ENCODE results near the gene GDAP2.
A peak's percentile ranks its signal among the peaks of the same experiment; 100 is the strongest.
"Not testable (repeated sequence)": the region's sequence is repeated elsewhere in the genome, so short reads cannot be mapped to it uniquely, and the experiment has no call there.

Gene GDAP2

GRCh38 chr1:117899801-117900200, 29.6 kb downstream of the GDAP2 start:
- no peak for DNase-seq (ENCODE audit: low spot score)

DNA sequence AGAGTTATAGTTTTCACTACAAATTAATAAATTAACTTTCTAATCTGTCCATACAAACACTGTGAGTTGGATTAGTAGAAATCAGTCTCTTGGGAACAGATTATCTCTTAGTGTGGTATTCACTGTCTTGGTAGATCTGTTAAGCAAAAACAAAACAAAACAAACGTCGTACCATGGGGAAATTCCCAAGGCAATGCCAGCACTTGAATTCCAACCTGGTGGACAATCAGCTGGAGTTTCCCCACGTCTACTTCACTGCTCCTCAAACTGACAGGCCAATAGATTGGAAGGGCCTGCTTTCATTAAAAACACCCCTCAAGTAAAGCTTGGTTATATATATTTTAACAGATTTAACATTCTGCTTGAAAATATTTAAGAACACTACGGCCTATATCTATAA, 31.9 kb downstream of the GDAP2 start:
- DNase-seq (ENCODE audit: low spot score): no peak

DNA sequence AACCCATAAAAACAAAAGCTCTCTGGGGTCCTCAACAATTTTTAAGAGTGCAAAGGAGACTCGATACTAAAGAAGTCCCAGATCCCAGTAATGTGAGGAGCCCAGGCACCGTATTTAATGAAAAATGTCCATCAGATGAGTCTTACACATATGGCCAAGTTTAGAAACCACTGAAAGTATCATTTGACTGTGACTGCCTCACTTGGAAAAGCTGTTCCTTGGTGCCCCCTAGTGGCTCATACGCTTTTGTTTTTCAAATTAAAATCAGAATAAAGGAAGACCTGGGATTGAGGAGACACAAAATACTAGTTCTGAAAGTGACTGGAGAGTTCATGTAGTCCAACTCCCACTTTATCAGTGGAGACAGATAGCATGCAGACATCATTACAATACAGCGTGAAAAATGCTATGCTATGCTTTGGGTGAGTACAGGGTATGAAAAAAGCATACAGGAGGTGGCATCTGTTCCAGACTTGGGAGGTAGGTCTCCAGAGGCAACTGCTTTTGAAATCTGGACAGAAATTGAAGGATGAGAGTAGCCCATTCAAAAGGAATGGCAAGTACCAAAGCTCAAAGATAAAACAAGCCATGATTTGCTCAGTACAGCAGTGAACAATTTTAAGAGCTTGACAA, 33.8 kb downstream of the GDAP2 start:
- DNase-seq (ENCODE audit: low spot score): peak; percentile 7

DNA sequence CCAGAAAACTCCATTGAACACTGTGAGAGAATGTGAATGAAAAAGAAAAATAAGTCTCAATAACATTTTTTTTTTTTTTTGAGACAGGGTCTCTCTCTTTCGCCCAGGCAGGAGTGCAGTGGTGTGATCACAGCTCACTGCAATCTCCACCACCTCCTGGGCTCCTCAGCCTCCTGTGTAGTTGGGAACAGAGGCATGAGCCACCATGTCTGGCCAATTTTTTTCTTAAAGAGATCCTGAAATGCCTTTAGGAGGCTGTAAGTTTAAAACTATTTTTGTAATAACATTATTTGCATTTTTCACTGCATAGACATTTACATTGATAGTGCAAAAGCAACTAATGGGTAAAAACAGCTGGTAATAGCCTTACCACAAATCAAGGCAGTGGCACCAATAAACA, 35.3 kb downstream of the GDAP2 start:
- DNase-seq (ENCODE audit: low spot score): no peak

- DNase-seq (ENCODE audit: low spot score): no peak
Measured at GRCh38 chr1:117892512-117892911, 36.9 kb downstream of the GDAP2 start.

- DNase-seq (ENCODE audit: low spot score): no peak
Measured at GRCh38 chr1:117890452-117890851, 39.0 kb downstream of the GDAP2 start.

- DNase-seq (ENCODE audit: low spot score): no peak
Measured at GRCh38 chr1:117886101-117886795, 43.2 kb downstream of the GDAP2 start.

DNA sequence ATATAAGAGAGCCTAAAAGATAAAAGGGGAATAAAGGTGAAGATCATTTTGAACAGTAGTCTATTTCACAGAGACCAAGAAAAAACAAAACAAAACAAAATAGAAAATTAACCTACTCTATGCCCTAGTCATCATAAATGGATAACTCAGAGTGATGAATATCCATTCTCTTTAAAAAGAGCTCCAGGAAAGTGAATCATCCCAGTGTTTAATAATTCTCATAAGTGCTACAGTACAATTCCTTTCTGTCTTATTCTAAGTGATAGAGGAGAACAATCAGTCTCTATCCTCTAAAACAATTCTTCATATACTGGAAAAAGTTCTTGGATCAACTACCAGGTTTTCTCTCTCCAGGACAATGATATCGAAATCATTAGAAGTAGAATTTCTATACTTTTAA, 45.8 kb downstream of the GDAP2 start:
- no peak for DNase-seq (ENCODE audit: low spot score)

DNA sequence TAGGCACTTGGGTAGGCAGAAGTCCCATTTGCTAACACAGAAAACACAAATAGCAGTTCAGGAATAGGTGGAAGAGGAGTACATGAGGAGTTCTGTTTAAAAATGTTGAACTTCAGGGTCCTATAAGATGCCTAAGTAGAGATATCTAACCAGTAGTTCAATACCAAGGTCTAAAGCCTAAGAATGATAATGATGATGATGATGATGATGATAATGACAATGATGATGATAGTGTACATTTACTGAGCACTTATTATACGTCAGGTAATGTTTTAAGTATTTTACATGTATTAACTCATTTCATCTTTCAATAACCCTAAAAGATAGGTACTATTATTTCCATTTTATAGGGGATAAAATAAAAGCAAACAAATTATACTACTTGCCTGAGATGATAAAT, 50.1 kb downstream of the GDAP2 start:
- no peak for DNase-seq (ENCODE audit: low spot score)

DNA sequence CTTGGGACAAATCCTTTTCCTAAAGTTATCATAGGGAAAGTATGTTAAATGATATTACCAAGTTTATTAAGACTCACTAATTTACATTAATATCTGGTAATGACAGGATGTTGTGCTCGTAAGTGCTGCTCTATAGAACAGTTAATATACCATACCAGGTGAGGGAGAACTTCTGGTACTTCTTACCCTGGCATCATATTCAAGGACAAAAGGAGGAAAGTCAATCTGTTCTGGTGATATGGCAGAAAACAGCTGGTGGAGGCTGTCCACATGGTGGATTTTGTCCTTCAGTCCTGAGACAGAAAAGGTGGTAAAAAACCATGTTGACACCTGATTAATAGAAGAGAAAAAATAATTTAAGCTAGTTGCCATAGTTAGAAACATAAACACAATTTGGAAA, 51.6 kb downstream of the GDAP2 start:
- DNase-seq (ENCODE audit: low spot score): no peak

GRCh38 chr1:117871013-117871412, 58.4 kb downstream of the GDAP2 start:
- no peak for DNase-seq (ENCODE audit: low spot score)

DNA sequence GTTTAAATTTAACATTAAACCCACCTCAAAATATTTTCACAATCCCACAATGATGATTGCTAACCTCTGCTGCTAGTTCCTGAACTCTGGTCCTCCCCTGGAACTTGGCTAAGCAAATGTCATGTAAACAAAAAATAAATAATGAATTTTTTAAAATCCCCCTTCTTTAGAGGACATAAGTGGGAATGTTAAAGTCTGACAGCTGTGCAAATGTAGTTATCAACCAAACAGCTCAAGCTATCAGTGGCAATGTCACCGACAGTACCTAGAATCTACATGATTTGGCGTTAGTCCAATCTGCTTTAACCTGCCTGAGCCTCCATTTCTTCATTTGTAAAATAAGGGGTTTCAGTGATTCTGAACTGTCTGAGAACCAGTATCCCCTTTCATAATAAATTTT, 67.7 kb downstream of the GDAP2 start:
- DNase-seq (ENCODE audit: low spot score): no peak

- DNase-seq (ENCODE audit: low spot score): no peak
Measured at GRCh38 chr1:117860896-117861610, 68.4 kb downstream of the GDAP2 start.

DNA sequence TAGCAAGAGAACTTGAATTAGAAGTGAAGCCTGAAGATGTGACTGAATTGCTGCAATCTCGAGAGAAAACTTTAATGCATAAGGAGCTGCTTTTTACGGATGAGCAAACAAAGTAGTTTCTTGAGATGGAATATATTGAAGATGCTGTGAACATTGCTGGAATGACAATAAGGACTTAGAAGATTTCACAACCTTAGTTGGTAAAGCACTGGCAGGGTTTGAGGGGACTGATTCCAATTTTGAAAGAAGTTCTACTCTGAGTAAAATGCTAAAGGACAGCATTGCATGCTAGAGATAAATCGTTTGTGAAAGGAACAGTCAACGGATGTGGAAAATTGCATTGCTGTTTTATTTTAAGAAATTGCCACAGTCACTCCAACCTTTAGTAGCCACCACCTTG, 69.5 kb downstream of the GDAP2 start:
- no peak for DNase-seq (ENCODE audit: low spot score)

GRCh38 chr1:117857418-117857817, 72.0 kb downstream of the GDAP2 start:
- peak; percentile 27 for DNase-seq (ENCODE audit: low spot score)

GRCh38 chr1:117852853-117853553, 76.4 kb downstream of the GDAP2 start:
- DNase-seq (ENCODE audit: low spot score): no peak

DNA sequence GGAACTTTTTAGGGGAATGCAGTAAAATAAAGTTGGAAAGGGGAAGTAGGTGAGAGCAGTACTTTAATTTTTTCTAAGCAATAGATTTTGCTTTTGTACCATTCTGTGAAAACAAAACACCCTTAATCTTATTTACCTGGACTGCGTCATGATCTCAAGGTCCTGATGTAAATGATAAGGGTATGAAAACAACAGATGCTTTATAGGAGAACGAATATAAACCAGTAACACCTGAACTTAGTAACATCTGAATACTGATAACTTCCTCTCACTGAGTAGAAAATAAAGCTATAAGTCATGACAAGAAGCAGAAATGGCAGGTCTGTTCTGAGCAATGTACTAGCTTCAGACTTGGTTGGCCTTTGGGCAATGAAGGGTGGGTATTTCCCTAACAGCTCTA, 77.7 kb downstream of the GDAP2 start:
- no peak for DNase-seq (ENCODE audit: low spot score)

GRCh38 chr1:117846674-117847425, 82.6 kb downstream of the GDAP2 start:
- DNase-seq (ENCODE audit: low spot score): peak; percentile 16

GRCh38 chr1:117844478-117844877, 84.9 kb downstream of the GDAP2 start:
- DNase-seq (ENCODE audit: low spot score): not testable (repeated sequence)

GRCh38 chr1:117843791-117844190, 85.6 kb downstream of the GDAP2 start:
- DNase-seq (ENCODE audit: low spot score): no peak

- DNase-seq (ENCODE audit: low spot score): no peak
Measured at GRCh38 chr1:117842408-117843170, 86.8 kb downstream of the GDAP2 start.

All from HuH-7.5 (cell line).